GM19463 (cell line): ENCODE results near the gene PDGFB.

Experiments
- ATAC-seq: cut with Tn5 transposase; IDR thresholded peaks from one replicate; pipeline ENCODE4 v1.9.1; 2021; ENCODE audit warnings: mild to moderate bottlenecking, moderate library complexity; ENCODE audit not compliant: unreplicated experiment

The PDGFB gene

DNA sequence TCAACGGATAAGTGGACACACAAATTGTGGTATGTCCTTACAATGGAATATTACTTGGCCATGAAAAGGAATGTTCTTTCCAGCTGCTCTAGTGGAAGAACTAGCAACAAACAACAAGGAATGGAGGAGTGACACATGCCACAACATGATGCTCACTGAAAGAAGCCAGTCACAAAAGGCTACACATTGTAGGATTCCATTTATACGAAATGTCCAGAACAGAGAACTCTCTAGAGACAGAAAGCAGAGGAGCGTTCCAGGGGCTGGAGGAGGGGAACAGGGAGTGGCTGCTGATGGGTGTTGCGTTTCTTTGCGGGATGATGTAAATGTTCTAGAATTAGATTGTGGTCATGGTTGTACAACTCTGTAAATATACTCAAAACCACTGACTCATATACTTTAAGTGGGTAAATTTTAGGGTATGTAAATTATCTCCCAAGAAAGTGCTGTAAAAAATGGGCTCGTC lies 32.4 kb upstream of the PDGFB start:
- no peak for ATAC-seq

GRCh38 chr22:39276440-39277141 lies 31.8 kb upstream of the PDGFB start:
- ATAC-seq: no peak

DNA sequence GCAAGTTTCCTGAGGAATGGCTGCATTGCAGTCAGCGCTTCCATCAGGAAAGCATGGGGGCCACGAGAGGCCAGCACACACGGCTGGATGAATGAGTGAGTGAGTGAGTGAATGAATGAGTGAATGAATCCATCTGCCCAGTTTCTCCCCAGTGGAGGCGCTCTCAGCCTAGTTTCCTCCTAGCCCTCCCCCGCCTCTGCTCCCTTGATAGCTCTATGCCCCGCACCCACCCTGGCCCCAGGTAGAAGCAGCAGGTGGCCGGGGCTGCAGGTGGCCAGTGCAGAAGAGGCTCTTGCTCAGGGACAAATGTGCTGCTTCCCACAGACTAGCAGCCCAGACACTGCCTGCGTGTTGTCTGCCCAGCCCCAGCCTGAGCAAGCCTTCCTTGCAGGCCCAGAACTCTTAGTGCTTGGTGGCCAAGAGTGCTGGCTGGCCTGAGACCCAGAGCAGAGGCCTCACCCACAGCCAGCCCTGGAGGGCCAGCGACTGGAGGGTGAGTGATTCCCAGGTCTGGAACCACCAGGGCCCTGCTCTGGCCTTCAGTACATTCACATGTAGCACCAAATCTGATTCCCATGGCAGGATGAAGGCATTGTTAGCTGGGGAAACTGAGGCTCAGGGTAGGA lies 31.1 kb upstream of the PDGFB start:
- ATAC-seq: no peak

GRCh38 chr22:39273950-39274887 lies 29.4 kb upstream of the PDGFB start:
- no peak for ATAC-seq

DNA sequence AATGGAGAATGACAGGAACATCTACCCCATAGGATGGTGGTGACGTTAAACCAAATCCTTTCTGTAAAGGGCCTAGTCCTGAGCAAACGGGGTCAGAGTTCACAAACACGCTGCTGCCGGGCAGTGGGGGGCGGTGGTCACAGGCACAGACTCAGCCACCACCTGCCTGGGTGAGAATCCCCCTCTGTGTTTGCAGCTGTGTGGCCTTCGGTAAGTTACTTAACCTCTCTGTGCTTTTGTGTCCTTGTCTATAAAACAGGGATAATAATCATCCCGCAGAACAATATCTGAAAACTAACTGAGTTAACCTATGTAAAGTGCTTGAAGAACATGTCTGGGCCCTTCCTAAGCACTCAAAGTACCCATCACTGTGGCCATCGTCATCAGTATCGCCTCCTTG lies 26.0 kb upstream of the PDGFB start:
- ATAC-seq: no peak

DNA sequence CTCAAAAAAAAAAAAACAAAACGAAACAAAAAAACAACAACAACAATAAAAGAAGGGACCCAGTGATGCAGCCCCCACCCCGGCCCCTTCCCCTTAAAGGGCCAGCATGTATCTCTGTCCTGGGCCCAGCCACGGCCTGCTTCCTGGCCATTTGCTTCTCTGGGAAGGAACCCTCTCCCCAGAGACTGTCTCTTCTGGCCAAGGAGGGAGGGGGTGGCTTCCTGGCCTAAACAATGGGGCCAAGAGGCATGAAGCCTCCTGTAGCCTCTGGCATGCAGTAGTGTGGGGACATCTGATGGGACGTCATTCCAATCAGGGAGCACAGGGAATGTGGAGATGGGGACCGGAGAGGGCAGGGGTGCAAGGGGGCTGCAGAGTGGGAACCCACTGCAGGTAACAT lies 25.5 kb upstream of the PDGFB start:
- no peak for ATAC-seq

- no peak for ATAC-seq
These were observed 24.5 kb upstream of the PDGFB start for GRCh38 chr22:39269095-39269790.

DNA sequence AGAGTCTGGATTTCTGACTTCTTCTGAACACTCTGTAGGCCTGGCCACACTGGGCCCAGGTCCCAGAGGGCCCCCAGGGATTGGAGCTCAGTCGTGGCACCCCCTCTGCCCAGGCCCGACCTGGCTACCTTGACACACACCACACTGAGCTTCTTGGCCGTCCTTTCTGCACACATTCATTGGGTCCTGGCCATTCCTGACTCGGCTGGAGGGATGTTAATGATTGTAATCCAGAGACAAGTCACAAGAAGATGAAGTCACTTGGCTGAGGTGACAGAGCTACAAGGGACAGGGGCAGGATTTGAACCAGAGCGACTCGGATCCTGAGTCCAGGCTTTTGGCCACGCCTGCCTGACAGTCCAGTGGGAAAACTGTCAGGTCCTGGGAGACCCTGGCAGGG lies 23.9 kb upstream of the PDGFB start:
- no peak for ATAC-seq

GRCh38 chr22:39267974-39268373 lies 23.2 kb upstream of the PDGFB start:
- no peak for ATAC-seq

DNA sequence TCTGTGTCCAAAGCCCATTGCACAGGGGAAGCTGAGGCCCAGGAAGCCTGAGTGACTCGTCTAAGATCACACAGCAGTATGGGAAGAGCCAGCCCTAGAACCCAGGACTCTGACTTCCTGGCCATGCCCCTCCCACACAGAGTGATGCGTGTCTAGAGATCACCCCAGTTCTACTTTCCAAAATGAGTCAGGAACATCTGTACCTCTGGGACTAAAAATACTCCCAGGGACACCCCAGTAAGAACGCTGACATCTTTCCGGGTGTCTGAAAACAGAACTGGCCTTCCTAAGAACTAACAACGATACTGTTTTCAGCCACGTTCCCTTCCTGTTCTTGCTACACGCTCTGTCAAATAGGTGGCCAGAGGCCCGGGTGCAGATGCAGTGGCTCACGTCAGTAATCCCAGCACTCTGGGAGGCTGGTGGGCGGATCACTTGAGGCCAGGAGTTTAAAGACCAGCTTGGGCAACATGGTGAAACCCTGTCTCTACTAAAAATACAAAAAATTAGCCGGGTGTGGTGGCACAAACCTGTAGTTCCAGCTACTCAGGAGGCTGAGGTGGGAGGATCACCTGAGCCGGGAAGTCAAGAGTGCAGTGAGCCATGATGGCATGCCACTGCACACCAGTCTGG lies 21.7 kb upstream of the PDGFB start:
- peak; percentile 74 for ATAC-seq

- no peak for ATAC-seq
These were observed 20.5 kb upstream of the PDGFB start for GRCh38 chr22:39265143-39265886.

GRCh38 chr22:39264349-39265038 lies 19.7 kb upstream of the PDGFB start:
- ATAC-seq: no peak

GRCh38 chr22:39263626-39264348 lies 19.0 kb upstream of the PDGFB start:
- ATAC-seq: no peak

DNA sequence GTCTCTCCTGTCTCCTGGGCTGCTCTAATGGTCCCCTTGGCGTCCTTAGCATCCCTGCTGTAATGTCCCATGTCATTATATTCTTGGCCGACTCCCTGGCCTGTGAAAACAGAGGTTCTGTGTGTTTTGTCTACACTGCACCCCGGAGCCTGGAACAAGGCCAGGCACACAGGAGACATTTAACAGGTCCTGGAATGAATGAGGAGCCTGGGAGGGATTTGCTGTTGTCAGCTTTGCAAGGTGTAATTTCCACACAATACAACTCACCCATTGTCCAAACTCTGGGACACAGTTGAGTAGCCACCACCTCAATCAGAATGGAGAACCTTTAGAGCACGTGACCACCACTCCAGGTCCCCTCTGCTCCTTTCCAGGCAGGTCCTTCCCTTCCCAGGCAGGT lies 14.9 kb upstream of the PDGFB start:
- ATAC-seq: no peak

GRCh38 chr22:39257901-39258475 lies 13.2 kb upstream of the PDGFB start:
- no peak for ATAC-seq

GRCh38 chr22:39256979-39257378 lies 12.2 kb upstream of the PDGFB start:
- no peak for ATAC-seq

DNA sequence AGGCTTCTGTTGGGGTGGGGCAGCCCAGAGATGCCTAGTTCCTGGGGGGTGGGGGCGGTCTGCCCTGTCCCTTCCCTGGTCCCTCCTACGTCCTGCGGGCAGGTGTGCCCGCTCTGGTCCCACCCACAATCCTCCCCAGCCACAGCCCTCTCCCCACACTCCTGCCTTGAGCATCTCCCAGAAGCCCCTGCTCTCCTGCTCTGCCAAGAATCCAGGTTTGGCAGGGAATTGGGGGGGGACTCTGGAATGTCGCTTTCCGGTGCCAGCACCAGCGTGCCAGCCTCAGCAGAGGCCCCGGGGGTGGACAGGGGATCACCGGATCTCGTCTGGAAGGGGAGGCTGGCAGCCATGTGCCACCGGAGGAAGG lies 11.4 kb upstream of the PDGFB start:
- no peak for ATAC-seq

GRCh38 chr22:39255449-39256185 lies 10.8 kb upstream of the PDGFB start:
- ATAC-seq: no peak
